ENCODE data around the gene CLDN7.

DNA sequence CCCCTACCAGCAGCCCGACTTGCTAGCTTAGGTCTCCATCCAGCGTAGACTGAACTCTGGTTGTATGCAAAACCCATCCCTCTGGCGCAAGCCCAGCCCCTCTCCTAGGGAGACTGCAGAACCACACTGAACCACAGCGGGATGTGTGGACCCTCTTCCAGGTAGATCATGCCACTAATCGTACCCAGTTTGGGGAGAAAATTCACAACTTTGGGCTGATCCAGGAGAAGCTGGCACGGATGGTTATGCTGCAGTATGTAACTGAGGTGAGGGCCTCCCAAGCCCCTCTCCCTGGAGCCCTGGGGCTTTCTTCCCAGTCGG, 39.3 kb downstream of the CLDN7 start:
- no peak for TF ChIP-seq CTCF (IDR thresholded peaks at IDR 0.05)
- no peak for TF ChIP-seq ZFX (IDR thresholded peaks at IDR 0.05; ENCODE audit: borderline replicate concordance)

Data from 22Rv1 (cell line).